ENCODE data around the gene DNAJC12.

The DNAJC12 gene

DNA sequence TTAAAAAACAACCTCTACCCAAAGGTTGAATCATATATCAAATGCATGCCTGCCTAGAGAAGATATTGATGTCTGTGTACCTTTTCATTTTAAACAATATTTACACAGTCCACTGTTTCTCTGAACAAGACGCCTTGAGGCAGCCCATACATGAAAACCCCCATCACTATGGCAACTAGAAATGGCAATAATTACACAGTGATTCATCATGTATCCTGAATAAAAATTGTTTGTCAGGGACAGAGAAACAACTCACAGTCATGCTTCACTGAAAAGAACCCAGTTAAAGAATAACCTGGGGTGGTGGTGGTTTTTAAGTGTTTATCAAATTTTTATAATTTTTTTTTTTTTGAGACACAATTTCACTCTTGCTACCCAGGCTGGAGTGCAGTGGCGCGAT lies 19.7 kb downstream of the DNAJC12 start:
- Histone ChIP-seq H3K23ac (ENCODE audit: low read length in 2 of 2) (no peak overlapping the region), H3K9me3 (ENCODE audit: control insufficient read depth, low read length) (no peaks in the 10 kb centered on the region), H3K79me1 (replicated peaks; ENCODE audit: low read length, poor library complexity, severe bottlenecking) (peaks cover 1% of the 10 kb centered on the region), H3K14ac (ENCODE audit: low read length in 2 of 2) (no peak overlapping the region), H2BK120ac (ENCODE audit: low read depth, low read length) (no peak overlapping the region), H3K4ac (ENCODE audit: low read depth in 1 of 2, low read length in 2 of 2) (no peak overlapping the region), H2BK12ac (ENCODE audit: low read length in 2 of 2) (no peak overlapping the region), H2AFZ (ENCODE audit: low read depth, low read length) (no peak overlapping the region), H3K9ac (ENCODE audit: low read length) (no peak overlapping the region), H3K4me1 (ENCODE audit: control insufficient read depth, insufficient read depth, low read depth, low read length) (peaks cover 12% of the 10 kb centered on the region), H4K8ac (ENCODE audit: low read length) (no peak overlapping the region), H2BK15ac (ENCODE audit: low read depth, poor library complexity, severe bottlenecking) (no peak overlapping the region), H2AK5ac (ENCODE audit: low read length, severe bottlenecking) (no peak overlapping the region), H3K27ac (ENCODE audit: low read length, poor library complexity, severe bottlenecking) (peak overlapping the region; percentile 55), H3K18ac (ENCODE audit: low read depth in 1 of 2, low read length in 2 of 2) (no peak overlapping the region), H3K27me3 (ENCODE audit: control insufficient read depth in 1 of 2, insufficient read depth in 1 of 2, low read length in 2 of 2) (no peaks in the 10 kb centered on the region), H4K91ac (ENCODE audit: low read length) (no peak overlapping the region), H3K4me3 (ENCODE audit: insufficient read depth in 1 of 2, low read depth in 1 of 2, low read length in 2 of 2) (no peak overlapping the region), H3K36me3 (ENCODE audit: control insufficient read depth in 1 of 2, insufficient read depth in 2 of 2, low read depth in 1 of 2, low read length in 2 of 2) (no peaks in the 10 kb centered on the region), H2BK5ac (ENCODE audit: low read depth, low read length, poor library complexity, severe bottlenecking) (no peak overlapping the region), H3K4me2 (ENCODE audit: low read length, poor library complexity, severe bottlenecking) (no peak overlapping the region)
- WGBS, result 92% methylated on average over 3 of the region's 3 CpGs
- DNase-seq, result peak; percentile 20

DNA sequence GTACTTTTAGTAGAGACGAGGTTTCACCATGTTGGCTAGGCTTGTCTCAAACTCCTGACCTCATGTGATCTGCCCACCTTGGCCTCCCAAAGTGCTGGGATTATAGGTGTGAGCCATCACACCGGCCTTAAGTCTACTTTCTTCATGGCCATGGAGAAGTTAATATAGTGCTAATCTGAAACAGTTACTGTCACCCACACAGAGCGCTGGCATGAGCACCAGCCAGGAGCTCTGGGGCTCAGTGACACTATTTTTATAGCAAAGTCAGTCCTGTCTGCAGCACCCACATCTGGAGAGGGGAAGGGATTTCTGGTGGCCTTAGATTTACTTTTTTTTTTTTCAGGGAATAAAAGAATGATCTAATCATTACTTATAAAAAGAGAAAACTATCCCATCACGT lies 21.3 kb downstream of the DNAJC12 start:
- Histone ChIP-seq H3K4me2 (ENCODE audit: low read length, poor library complexity, severe bottlenecking) (no peak overlapping the region), H3K9me3 (ENCODE audit: control insufficient read depth, low read length) (no peaks in the 10 kb centered on the region), H3K18ac (ENCODE audit: low read depth in 1 of 2, low read length in 2 of 2) (no peak overlapping the region), H3K27ac (ENCODE audit: low read length, poor library complexity, severe bottlenecking) (no peak overlapping the region), H3K14ac (ENCODE audit: low read length in 2 of 2) (no peak overlapping the region), H2BK120ac (ENCODE audit: low read depth, low read length) (no peak overlapping the region), H3K23ac (ENCODE audit: low read length in 2 of 2) (no peak overlapping the region), H2BK5ac (ENCODE audit: low read depth, low read length, poor library complexity, severe bottlenecking) (no peak overlapping the region), H4K91ac (ENCODE audit: low read length) (no peak overlapping the region), H3K4me3 (ENCODE audit: insufficient read depth in 1 of 2, low read depth in 1 of 2, low read length in 2 of 2) (no peak overlapping the region), H2AK5ac (ENCODE audit: low read length, severe bottlenecking) (no peak overlapping the region), H4K8ac (ENCODE audit: low read length) (no peak overlapping the region), H3K36me3 (ENCODE audit: control insufficient read depth in 1 of 2, insufficient read depth in 2 of 2, low read depth in 1 of 2, low read length in 2 of 2) (no peaks in the 10 kb centered on the region), H3K27me3 (ENCODE audit: control insufficient read depth in 1 of 2, insufficient read depth in 1 of 2, low read length in 2 of 2) (no peaks in the 10 kb centered on the region), H2BK12ac (ENCODE audit: low read length in 2 of 2) (no peak overlapping the region), H3K4ac (ENCODE audit: low read depth in 1 of 2, low read length in 2 of 2) (no peak overlapping the region), H3K9ac (ENCODE audit: low read length) (no peak overlapping the region), H2BK15ac (ENCODE audit: low read depth, poor library complexity, severe bottlenecking) (no peak overlapping the region), H3K4me1 (ENCODE audit: control insufficient read depth, insufficient read depth, low read depth, low read length) (peaks cover 12% of the 10 kb centered on the region), H3K79me1 (replicated peaks; ENCODE audit: low read length, poor library complexity, severe bottlenecking) (peaks cover 1% of the 10 kb centered on the region), H2AFZ (ENCODE audit: low read depth, low read length) (no peak overlapping the region)
- WGBS, result 90% methylated on average over 4 of the region's 4 CpGs
- DNase-seq, result no peak

DNA sequence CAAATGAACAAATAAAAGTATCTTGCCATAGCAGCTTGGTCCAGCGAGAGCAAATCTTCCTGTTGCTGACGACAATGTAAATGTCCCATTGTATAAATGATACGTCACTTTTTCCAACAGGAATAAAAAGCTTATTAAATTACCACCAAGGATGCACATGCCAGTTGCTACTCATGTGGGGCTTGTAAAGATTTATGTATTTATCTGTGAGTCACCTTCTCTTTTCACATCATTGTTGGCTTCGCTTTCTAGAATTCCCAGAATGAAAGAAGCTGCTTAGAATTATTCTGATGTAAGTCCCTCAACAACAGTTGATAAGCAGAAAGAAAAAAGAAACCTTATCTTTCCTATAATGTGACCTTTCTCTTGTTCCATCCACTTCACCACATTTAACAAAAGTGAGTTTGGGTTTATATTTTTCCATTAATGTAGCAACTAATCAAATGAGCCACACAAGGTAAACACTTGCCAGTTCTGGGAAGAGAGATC lies 22.4 kb downstream of the DNAJC12 start:
- WGBS, result 87% methylated on average over 3 of the region's 4 CpGs
- Histone ChIP-seq H3K18ac (ENCODE audit: low read depth in 1 of 2, low read length in 2 of 2) (no peak overlapping the region), H3K4me2 (ENCODE audit: low read length, poor library complexity, severe bottlenecking) (no peak overlapping the region), H3K23ac (ENCODE audit: low read length in 2 of 2) (no peak overlapping the region), H3K4ac (ENCODE audit: low read depth in 1 of 2, low read length in 2 of 2) (no peak overlapping the region), H3K9me3 (ENCODE audit: control insufficient read depth, low read length) (no peaks in the 10 kb centered on the region), H2BK120ac (ENCODE audit: low read depth, low read length) (no peak overlapping the region), H3K14ac (ENCODE audit: low read length in 2 of 2) (no peak overlapping the region), H3K4me3 (ENCODE audit: insufficient read depth in 1 of 2, low read depth in 1 of 2, low read length in 2 of 2) (no peak overlapping the region), H4K8ac (ENCODE audit: low read length) (no peak overlapping the region), H3K27ac (ENCODE audit: low read length, poor library complexity, severe bottlenecking) (no peak overlapping the region), H2AFZ (ENCODE audit: low read depth, low read length) (no peak overlapping the region), H3K27me3 (ENCODE audit: control insufficient read depth in 1 of 2, insufficient read depth in 1 of 2, low read length in 2 of 2) (no peaks in the 10 kb centered on the region), H3K4me1 (ENCODE audit: control insufficient read depth, insufficient read depth, low read depth, low read length) (peaks cover 12% of the 10 kb centered on the region), H3K79me1 (replicated peaks; ENCODE audit: low read length, poor library complexity, severe bottlenecking) (peaks cover 1% of the 10 kb centered on the region), H2BK12ac (ENCODE audit: low read length in 2 of 2) (no peak overlapping the region), H2BK15ac (ENCODE audit: low read depth, poor library complexity, severe bottlenecking) (no peak overlapping the region), H2BK5ac (ENCODE audit: low read depth, low read length, poor library complexity, severe bottlenecking) (no peak overlapping the region), H3K36me3 (ENCODE audit: control insufficient read depth in 1 of 2, insufficient read depth in 2 of 2, low read depth in 1 of 2, low read length in 2 of 2) (no peaks in the 10 kb centered on the region), H4K91ac (ENCODE audit: low read length) (no peak overlapping the region), H2AK5ac (ENCODE audit: low read length, severe bottlenecking) (no peak overlapping the region), H3K9ac (ENCODE audit: low read length) (no peak overlapping the region)
- no peak for DNase-seq

DNA sequence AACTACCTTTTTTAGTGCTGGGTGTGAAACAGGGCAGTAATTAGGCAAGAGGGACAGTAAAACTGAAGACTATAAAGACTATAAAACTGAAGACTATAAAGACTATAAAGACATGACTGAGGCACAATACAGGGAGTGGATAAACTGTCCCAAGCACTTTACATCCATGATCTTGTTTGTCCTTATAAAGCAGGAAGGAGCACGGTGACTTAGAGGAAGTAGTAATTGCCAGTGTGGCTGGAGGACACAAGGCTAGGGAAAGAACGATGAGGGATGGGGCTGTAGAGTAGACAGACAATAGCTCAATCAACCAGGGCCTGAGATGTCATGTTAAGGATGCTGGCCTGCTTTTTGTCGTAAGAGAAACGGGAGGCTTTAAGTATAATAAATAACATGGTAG lies 26.0 kb downstream of the DNAJC12 start:
- Histone ChIP-seq H2BK15ac (ENCODE audit: low read depth, poor library complexity, severe bottlenecking) (no peak overlapping the region), H3K4me1 (ENCODE audit: control insufficient read depth, insufficient read depth, low read depth, low read length) (no peaks in the 10 kb centered on the region), H4K91ac (ENCODE audit: low read length) (no peak overlapping the region), H3K79me1 (replicated peaks; ENCODE audit: low read length, poor library complexity, severe bottlenecking) (peaks cover 1% of the 10 kb centered on the region), H2BK5ac (ENCODE audit: low read depth, low read length, poor library complexity, severe bottlenecking) (no peak overlapping the region), H3K27ac (ENCODE audit: low read length, poor library complexity, severe bottlenecking) (no peak overlapping the region), H3K4me3 (ENCODE audit: insufficient read depth in 1 of 2, low read depth in 1 of 2, low read length in 2 of 2) (no peak overlapping the region), H3K4me2 (ENCODE audit: low read length, poor library complexity, severe bottlenecking) (no peak overlapping the region), H3K23ac (ENCODE audit: low read length in 2 of 2) (no peak overlapping the region), H3K4ac (ENCODE audit: low read depth in 1 of 2, low read length in 2 of 2) (no peak overlapping the region), H3K9ac (ENCODE audit: low read length) (no peak overlapping the region), H2BK12ac (ENCODE audit: low read length in 2 of 2) (no peak overlapping the region), H3K36me3 (ENCODE audit: control insufficient read depth in 1 of 2, insufficient read depth in 2 of 2, low read depth in 1 of 2, low read length in 2 of 2) (no peaks in the 10 kb centered on the region), H2AK5ac (ENCODE audit: low read length, severe bottlenecking) (no peak overlapping the region), H3K18ac (ENCODE audit: low read depth in 1 of 2, low read length in 2 of 2) (no peak overlapping the region), H3K14ac (ENCODE audit: low read length in 2 of 2) (no peak overlapping the region), H3K27me3 (ENCODE audit: control insufficient read depth in 1 of 2, insufficient read depth in 1 of 2, low read length in 2 of 2) (no peaks in the 10 kb centered on the region), H2BK120ac (ENCODE audit: low read depth, low read length) (no peak overlapping the region), H2AFZ (ENCODE audit: low read depth, low read length) (peak overlapping the region; percentile 23), H4K8ac (ENCODE audit: low read length) (no peak overlapping the region), H3K9me3 (ENCODE audit: control insufficient read depth, low read length) (no peaks in the 10 kb centered on the region)
- 59% methylated on average over 2 of the region's 4 CpGs for WGBS
- no peak for DNase-seq

Measured in mesenchymal stem cell (in vitro differentiated cells and primary cell).